ENCODE measurements around the gene SLC22A5.

SLC22A5 gene

DNA sequence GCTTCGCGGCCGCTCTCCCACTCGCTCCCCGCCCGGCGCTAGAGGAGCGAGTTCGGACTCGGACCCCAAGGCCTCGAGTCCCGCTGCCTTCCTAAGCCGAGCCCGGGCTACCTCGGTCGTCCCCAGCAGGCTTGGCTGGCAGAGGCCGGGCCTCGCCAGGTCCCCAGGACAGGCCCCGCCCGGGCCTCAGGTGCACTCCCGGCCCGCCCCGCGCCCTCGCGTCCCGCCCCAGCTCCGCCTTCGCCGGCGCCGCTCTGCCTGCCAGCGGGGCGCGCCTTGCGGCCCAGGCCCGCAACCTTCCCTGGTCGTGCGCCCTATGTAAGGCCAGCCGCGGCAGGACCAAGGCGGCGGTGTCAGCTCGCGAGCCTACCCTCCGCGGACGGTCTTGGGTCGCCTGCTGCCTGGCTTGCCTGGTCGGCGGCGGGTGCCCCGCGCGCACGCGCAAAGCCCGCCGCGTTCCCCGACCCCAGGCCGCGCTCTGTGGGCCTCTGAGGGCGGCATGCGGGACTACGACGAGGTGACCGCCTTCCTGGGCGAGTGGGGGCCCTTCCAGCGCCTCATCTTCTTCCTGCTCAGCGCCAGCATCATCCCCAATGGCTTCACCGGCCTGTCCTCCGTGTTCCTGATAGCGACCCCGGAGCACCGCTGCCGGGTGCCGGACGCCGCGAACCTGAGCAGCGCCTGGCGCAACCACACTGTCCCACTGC is at the start of gene SLC22A5:
Gene SLC22A5 (plus strand): TSS at position 237 of the 707 bp plus-strand sequence. CDS start 263 bp downstream, at position 500.
- H3K4me3 ChIP-seq (ENCODE audit: low read length) = peak within 1 kb of the TSS; percentile 65
- TF ChIP-seq, protein P1, sequence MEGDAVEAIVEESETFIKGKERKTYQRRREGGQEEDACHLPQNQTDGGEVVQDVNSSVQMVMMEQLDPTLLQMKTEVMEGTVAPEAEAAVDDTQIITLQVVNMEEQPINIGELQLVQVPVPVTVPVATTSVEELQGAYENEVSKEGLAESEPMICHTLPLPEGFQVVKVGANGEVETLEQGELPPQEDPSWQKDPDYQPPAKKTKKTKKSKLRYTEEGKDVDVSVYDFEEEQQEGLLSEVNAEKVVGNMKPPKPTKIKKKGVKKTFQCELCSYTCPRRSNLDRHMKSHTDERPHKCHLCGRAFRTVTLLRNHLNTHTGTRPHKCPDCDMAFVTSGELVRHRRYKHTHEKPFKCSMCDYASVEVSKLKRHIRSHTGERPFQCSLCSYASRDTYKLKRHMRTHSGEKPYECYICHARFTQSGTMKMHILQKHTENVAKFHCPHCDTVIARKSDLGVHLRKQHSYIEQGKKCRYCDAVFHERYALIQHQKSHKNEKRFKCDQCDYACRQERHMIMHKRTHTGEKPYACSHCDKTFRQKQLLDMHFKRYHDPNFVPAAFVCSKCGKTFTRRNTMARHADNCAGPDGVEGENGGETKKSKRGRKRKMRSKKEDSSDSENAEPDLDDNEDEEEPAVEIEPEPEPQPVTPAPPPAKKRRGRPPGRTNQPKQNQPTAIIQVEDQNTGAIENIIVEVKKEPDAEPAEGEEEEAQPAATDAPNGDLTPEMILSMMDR (conservative IDR thresholded peaks at IDR 0.05; ENCODE audit: low read length) = no peak
- peak; percentile 49 for DNase-seq (ENCODE audit: low read depth)

DNA sequence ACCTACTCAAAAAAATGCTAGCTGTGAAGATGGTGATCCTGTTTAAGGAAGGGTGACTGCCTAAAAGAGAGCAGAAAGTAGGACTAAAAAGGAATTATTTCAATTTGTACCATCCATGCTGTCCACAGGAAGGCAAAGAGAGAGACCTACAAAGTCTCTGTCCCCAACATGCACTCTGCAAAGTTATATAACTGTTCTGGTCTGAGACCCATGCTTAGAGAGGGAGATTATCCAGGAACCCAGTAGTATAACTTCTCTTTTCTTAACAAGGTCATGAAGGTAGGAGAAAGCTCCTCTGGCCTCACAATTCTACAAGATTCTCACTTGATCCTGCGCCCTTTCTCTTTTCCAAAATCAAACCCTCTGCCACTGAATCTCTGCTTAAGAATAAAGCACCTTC is 49.5 kb upstream of the SLC22A5 start:
- TF ChIP-seq, protein P1 (conservative IDR thresholded peaks at IDR 0.05; ENCODE audit: low read length) = no peak
- no peak overlapping the region for H3K4me3 ChIP-seq (ENCODE audit: low read length)
- no peak for DNase-seq (ENCODE audit: low read depth)

DNA sequence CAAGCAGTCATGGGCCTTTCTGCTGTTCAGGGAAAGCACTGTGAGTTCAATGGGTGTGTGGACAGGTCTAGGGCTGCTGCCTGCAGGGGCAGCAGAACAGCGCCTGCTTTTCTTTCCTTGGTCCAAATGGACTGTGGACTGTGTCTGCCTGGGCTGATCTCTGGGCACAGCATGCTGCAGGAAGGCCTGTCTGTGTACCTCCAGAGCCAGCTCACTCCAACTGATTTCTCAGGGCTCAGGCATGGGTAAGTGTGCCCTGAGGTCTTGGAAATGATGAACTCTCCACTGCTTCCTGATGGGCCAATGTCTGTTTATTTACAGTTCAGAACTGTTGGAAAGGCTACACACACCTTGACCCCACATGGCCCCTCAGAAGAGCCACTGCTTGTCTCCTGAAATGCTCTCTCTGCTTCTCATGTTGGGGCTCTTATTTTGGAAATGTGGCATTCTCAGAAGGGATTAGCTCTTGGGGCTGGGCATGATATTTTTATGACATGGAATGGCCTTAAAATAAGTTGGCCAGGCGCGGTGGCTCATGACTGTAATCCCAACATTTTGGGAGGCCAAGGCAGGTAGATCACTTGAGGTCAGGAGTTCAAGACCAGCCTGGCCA is 48.3 kb upstream of the SLC22A5 start:
- H3K4me3 ChIP-seq (ENCODE audit: low read length) = no peak overlapping the region
- TF ChIP-seq, protein P1 (conservative IDR thresholded peaks at IDR 0.05; ENCODE audit: low read length) = no peak
- no peak for DNase-seq (ENCODE audit: low read depth)

DNA sequence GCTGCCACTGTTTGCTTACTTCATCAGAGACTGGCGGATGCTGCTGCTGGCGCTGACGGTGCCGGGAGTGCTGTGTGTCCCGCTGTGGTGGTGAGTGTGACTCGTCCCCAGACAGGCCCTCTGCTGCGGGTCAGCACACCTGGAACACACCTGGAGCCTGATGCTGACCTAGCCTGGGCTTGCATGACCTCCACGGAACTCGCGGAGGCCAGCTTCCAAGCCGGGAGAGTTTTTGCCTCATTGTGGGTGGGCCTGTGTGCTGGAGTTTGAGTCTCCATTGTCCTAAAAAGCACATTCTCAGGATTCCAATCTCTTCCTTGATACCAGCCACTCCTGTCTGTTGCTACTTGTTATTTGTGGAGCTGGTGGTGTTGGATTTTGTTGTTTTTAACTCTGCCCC is 47.2 kb upstream of the SLC22A5 start:
- DNase-seq (ENCODE audit: low read depth) = no peak
- no peak overlapping the region for H3K4me3 ChIP-seq (ENCODE audit: low read length)
- TF ChIP-seq, protein P1 (conservative IDR thresholded peaks at IDR 0.05; ENCODE audit: low read length) = no peak

DNA sequence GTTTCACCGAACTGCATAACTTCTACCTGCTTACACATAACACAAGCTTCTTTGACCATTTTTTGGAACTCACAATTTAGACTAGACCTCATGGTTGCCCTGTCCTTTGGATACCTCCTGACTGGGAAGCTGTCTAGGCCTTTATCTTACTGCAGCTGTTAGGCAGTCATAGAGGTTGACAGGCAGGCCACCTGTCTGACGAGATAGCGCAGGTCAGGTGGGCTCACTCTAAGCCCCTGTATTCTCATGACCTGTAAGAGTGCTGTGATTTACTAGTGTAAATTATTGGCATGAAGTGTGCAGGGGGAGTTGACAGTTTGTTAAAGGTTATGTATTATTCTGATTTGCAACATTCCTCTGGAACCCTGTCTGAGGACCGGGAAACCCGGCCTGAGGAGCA is 46.3 kb upstream of the SLC22A5 start:
- no peak overlapping the region for H3K4me3 ChIP-seq (ENCODE audit: low read length)
- TF ChIP-seq, protein P1 (conservative IDR thresholded peaks at IDR 0.05; ENCODE audit: low read length) = no peak
- DNase-seq (ENCODE audit: low read depth) = no peak

DNA sequence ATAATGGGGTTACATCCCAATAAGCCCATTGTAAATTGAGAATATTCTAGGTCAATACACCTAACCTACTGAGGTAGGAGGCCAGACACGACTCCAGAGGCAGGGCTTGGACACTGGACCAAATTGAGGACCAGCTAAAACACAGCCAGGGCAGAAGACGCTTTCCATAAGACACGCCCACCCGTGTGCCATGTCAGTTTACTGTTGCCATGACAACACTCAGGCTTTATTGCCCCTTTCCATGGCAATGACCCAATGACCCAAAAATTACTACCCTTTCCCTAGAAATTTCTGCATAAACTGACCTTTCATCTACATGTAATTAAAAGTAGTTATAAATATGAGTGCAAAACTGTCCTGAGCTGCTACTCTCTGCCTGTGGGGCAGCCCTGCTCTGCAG is 43.8 kb upstream of the SLC22A5 start:
- no peak for DNase-seq (ENCODE audit: low read depth)
- TF ChIP-seq, protein P1 (conservative IDR thresholded peaks at IDR 0.05; ENCODE audit: low read length) = no peak
- H3K4me3 ChIP-seq (ENCODE audit: low read length) = no peak overlapping the region

Measured in AG10803 (cell line).